Measurements from ENCODE around the gene TNIK.
A peak's percentile ranks its signal among the peaks of the same experiment; 100 is the strongest.

The TNIK gene

DNA sequence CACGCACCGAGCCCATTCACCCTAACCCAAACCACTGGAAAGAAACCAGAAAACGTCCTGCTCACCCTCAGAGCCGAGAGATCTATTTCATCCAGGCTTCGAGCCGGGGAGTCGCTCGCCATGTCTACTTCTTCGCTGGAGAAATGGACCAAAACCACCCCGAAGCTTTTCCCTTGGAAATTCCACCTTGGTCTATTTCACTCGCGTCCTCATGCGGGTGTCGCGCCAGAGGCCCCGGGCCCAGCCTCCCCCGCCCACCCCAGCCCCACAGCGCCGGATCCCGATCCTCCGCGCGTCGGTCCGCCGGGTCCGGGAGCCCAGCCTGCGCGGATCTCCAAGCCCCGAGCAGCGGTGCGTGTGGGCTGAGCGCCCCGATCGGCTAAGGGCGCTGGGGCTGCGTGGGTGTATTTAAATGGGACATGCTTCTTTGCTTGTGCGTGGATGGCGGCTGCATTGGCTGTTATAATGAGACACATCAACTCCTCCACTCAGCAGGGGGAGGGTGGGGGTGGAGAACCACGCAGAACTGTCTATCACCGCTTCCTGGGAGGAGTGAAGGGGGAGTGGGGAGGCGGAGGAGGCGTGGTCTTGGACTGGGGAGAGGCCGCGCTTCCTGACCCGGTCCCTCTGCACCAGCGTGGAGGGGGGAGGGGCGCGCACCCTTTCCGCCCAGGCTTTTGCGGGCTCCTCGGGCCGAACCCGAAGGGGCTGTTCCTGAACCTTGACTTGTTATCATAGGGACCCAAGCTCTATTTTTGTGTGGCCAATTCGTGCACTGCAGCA, at the start of gene TNIK:
Gene TNIK, minus strand, starts transcription at position 464 of the 783 bp plus-strand sequence. Its CDS starts 342 bp downstream, at position 122.
- DNase-seq: peak; percentile 90

DNA sequence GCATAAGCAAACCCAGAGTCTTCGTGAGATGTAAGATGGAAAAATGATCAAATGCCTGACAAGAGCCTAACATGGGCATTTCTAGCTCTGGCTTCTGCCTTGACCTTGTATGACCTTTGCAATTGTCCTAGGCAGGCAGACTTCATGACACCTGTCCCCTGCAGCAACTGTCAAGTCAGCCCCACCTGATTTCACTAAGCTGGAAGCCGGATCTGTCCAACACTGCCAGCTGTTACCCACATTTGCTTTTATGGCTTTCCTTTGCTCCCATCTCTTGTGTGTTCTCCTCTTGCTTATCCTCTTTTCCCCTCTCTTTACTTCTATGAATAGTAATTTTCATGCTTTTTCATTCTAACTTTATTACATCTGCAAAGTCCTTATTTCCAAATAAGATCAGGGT, 48.5 kb upstream of the TNIK start:
- DNase-seq: no peak

DNA sequence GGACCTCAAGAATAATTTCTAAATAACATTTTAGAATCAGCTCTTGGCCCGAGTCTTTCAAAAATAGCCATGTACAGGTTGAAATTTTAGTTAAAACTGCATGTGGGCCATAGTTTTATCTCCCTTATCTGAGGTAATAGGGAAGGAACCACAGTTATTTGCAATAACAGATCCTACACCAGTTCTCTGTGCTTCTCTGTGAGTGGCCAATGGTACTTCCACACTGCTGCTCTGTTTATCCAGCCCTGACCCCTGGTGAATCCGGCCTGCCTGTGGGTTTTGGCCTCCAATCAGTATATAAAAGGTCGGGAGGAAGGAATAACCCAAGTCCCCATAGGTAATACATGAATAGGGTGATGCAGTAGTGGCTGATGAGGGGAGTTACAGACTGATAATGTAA, 48.0 kb upstream of the TNIK start:
- DNase-seq: no peak

DNA sequence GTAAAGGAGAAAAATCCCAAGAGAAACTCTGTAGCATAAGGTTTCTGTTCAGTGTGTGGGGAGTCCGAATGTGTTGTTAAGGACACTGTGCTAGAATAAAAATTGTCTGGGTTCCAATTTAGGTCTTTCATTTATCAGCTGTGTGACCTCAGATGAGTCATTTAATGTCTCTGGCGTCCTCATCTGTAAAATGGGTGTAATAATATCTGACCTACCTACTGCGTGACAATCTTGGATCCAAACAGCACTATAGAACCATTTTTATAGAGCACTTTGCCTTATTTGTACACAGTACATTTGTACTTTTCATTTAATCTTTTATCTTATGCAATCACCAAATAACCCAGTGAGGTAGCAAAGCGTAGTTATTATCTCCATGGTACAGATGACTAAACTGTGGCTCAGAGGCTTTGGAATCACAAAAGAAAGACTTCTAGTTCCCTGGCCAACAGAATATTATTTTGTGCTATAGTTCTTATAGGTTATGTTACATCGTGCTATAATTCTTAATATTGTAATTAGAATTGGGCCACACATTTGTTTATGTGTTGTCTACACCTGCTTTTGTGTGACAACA, 46.6 kb upstream of the TNIK start:
- no peak for DNase-seq

DNA sequence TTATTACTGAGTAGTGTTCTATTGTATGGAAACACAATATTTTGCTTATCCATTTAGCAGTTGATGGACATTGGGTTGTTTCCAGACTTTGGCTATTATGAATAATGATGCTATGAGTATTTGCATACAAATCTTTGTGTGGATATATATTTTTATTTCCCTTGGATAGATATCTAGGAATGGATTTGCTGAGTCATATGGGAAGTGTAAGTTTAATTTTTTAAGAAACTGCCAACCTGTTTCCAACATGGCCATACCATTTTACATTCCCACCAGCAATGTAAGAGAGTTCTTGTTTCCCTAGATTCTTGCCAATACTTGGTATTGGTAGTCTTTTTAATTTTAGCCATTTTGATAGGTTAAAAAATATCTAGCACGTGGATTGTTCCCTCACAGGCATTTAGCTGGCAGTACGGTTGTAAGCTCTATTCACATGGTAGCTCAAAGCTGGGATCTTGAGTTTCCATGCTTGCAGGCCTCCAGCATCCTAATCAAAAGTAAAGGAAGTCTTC, 45.7 kb upstream of the TNIK start:
- no peak for DNase-seq

DNA sequence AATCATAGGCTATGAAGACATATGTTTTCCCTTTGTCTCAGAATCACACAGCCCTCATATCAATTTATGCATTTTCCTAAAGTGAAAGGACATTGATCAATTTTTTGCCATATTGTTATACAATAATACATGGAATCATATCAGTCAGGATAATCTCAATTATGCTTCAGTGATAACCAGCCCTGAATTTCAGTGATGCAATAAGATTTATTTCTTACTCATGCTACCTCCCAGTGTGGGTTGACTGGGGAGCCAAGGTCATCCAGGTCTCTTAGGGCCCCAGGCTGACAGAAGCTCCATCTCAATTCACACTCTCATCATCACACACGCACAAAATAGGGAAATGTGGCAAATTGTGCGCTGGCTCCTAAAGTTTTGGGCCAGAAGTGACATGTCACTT, 44.2 kb upstream of the TNIK start:
- no peak for DNase-seq

DNA sequence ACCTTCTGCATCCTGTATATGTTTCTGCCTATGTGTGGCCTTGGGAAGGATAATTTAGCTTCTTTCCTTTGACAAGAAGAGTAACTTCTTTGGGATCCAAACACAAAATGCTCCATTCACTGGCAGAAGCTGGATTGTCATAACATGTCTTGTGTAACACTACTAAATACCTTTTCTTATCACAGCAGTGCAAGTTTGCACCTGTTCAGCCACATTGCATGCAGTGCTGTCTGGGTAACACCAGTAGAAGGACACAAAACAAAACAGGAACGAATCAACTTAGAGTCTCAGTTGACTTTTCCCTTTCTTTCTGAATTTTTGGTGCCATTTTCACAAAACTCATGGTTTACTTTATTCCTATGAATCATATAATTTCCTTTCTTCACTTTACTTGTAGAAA, 43.6 kb upstream of the TNIK start:
- no peak for DNase-seq

DNA sequence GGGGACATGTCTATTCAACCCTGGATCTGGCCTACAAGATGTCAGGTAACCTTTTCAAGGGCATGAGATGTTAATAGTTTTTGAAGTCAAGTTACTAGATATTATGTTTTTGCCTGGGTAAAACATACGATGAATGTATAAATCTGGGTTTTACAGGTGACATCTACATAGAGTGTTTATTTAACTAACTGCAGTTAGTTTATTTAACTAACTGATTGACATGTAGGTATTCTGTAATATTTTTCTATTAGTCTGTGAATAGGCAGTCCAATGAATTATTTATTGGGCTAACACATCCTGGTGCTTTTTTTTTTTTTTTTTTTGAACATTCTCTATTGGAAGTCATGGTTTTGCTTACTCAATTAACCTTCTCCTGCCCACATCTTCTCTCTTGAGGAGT, 38.7 kb upstream of the TNIK start:
- no peak for DNase-seq

DNA sequence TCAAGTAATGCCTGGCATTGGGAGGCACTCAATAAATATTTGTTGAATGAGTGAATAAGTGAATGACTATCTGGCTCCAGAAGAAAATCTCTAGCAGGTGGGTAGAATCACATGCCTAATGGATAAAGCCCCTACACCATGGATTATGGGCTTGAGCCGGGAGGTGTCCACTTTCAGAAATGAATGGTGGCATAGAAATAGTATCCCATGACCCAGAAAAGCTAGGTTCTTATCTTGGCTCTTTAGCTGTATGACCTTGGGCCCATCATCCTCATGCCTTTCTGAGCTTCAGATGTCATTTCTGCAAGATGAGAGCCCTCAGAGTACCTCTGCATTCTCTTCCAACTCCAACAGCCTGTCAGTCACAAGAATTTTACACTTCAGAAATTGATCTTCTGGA, 37.3 kb upstream of the TNIK start:
- DNase-seq: no peak

DNA sequence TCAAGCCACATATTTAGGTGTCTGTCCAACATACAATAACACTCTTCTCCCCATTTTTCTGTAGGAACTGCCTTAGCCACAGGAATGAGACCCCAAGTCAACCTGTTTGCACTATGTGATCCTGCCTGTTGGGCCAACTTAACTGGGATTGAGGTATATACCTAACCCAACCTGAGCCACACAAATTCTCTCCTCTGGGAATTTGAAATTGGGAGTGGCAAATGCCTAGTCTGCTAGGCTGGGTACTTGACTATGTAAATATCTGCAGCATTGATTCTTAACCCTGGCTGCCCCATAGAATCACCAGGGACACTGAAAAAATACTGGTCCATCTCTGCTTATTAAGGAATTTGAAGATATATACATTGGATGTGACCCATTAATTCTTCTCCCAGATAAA, 35.2 kb upstream of the TNIK start:
- DNase-seq: no peak

DNA sequence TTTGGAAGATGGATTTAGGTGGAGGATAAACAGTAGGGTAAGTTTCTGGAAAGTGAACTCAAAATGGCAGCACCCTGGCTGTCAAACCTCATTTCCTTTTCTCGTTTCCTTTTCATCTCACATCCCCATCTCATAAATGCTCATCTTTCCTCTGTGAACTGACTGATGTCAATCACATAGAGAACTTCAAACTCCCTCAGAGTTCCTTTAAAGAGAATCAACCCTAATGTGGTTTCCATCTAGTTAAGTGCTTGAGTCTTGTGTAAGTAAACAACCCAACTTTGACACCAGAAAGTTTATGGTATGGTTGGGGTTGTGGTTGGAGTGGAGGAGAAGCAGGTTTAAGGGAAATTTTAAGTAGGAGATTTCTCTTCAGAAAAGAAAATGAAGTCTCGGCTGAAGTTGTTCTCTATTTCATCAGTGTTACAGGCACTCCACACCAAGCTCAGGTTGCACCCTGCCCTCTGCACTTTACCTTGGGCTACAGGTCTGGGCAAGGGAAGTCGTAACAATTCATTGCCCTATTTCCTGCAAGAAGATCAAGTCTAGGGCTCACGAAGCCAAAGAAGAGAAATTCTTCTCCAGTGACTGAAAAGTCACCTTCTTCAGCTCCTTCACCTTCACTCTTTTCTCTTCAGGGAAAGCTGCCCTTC, 34.4 kb upstream of the TNIK start:
- DNase-seq: no peak

DNA sequence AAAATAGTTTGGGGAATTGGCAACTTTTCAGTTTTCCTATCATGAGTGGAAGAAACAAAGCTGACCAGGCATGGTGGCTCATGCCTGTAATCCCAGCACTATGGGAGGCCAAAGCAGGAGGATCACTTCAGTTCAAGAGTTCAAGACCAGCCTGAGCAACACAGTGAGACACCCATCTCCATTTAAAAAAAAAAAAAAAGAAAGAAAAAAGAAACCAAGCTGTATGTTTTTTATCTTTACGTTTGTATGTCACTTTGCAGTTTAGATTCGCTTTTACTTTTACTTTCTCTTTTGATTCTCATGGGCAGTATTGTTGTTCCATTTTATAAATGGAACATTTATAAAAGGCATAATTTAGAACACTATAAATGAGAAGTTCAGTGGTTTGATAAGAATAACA, 31.2 kb upstream of the TNIK start:
- no peak for DNase-seq

DNA sequence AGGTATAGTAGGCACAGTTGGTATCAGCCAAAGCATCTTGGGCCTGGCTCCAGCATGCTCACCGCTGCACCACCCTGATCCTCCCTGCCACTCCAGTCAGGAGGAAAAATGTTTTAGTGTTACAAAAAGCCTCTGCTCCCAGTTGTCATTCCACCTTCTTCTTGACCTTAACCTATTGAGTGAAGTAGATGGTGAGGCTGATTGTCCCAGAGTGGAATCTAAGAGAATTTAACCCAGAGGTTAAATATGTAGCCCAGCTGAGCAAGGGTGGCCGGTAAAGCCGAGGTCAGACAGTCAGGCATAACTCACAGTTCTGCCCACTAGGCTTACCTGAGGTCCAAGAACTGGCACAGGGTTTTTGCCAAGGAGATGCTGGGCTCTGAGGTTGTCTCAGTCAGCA, 30.7 kb upstream of the TNIK start:
- DNase-seq: no peak

DNA sequence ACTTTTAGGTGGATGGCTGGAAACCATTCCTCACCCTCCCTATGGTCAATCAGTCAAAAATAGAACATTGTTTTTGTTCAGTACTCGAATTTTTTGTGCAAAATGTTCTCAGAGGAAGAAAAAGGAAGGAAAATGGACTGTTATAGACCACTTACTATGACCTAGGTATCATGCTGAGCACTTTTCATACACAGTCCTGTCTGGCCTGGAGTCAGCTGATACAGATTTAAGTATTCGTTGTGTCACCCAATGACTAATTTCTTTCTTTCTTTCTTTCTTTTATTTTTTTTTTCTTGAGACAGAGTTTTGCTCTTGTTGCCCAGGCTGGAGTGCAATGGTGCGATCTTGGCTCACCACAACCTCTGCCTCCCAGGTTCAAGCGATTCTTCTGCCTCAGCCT, 29.1 kb upstream of the TNIK start:
- no peak for DNase-seq

DNA sequence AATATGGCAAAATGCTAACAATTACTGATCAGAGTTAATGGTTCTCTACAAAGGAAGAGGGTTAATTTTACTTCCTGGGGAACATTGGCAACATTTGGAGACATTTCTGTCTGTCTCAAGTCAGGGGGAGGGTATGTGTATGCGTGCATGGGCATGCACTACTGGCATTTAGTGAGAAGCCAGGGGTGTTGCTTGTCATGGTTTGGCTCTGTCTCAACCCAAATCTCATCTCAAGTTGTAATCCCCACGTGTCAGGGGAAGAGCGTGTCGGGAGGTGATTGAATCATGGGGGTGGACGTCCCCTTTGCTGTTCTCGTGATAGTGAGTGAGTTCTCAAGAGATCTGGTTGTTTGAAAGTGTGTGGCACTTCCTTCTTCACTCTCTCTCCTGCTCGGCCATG, 28.3 kb upstream of the TNIK start:
- DNase-seq: no peak

DNA sequence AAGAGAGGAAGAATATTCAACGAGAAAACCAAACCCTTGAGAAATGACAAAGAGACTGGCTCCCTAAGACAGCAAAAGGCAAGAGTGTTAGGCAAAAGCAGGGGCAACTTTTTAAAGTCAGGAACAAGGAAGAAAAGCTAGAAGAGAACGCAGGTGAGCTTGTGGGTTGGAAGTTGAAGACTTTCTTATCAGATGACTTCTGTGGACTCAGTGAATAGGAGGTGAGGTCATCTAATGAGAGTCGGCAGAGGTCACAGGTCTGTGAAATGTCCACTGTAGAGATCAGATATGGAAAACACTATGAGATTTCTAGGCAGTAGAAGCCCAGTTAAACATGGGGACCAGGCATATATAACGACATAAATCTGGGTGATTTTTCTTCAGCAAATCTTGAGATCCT, 27.2 kb upstream of the TNIK start:
- no peak for DNase-seq

DNA sequence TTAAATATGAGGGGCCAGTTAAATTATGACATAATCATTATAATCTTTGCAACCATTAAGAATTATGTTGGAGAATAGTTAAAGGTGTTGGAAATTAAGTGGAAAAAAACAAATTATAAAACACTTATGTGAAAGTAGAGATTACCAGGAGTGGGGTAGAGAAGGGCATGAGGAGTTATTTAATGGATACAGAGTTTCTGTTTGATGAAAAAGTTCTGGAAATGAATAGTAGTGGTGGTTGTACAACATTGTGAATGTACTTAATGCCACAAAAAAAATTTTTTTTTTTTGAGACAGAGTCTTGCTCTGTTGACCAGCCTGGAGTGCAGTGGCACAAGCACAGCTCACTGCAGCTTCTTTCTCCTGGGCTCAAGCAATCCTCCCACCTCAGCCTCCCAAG, 25.1 kb upstream of the TNIK start:
- no peak for DNase-seq

DNA sequence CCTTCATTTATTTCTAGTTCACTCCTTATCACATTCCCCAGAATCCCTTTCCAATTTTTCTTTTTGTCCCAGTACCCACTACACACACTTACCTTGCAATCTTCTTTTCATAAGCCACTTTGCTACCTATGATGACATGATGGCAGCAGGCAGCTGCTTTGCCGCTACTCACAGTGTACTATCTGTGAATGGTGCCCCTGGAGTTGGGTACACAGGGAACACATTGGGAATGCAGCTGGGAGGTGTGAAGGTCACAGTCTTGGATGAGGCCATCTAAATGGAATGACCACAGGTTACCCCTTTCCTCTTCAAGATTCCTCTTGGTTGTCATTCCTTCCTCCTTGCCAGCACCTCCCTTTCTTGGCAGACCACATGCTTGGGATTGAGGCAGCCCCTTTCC, 20.8 kb upstream of the TNIK start:
- no peak for DNase-seq

DNA sequence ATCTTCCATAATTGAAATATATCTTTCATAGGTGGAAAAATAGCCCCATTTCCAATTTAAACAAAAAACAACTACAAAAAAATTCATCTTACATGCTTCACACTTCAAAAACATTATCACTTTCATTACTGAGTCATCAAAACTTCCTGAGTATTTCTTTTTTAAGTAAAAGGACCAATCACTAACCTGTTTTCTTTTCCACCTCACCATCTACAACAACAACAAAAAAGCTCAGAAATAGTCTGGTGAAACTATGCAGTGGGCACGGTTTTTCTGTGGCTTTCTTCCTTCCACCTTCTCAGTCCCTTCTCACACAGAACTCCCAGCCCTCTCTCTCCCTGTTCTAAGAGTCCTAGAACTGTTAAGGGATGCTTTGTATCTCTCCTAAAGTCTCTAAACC, 20.3 kb upstream of the TNIK start:
- no peak for DNase-seq

DNA sequence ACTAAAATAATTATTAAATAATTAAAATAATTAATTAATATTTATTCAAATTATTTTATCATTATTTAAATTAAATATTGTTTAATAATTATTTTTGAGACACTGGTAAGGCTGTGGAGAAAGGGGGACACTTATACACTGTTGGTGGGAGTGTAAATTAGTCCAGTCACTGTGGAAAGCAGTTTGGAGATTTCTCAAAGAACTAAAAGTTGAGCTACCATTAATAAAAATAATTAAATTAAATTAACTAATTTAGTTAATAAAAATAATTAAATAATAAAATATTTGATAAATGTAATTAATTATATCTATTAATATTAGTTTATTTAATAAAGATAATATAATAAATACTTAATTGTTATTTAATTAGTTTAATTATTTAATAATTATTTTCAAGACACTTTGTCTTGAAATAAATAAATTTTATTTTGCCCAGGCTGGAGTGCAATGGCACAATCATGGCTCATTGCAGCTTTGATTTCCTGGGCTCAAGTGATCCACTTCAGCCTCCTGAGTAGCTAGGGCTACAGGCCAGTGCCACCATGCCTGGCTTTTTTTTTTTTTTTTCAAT, 16.4 kb upstream of the TNIK start:
- DNase-seq: no peak

DNA sequence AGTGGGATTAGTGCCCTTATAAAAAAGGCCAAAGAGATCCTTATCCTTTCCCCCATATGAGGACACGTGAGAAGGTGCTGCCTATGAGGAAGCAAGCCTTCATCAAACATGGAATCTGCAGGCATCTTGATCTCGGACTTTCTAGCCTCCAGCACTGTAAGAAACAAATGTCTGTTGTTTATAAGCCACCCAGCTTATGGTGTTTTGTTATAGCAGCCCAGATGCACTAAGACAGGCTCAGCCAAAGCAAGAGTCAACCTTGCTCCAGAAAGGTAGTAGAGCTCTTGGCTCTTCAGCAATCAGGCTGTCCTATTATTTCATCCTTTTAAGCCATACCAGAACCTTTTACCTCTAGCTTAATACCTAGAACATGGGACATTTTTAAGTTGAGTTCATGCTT, 12.3 kb upstream of the TNIK start:
- DNase-seq: no peak

DNA sequence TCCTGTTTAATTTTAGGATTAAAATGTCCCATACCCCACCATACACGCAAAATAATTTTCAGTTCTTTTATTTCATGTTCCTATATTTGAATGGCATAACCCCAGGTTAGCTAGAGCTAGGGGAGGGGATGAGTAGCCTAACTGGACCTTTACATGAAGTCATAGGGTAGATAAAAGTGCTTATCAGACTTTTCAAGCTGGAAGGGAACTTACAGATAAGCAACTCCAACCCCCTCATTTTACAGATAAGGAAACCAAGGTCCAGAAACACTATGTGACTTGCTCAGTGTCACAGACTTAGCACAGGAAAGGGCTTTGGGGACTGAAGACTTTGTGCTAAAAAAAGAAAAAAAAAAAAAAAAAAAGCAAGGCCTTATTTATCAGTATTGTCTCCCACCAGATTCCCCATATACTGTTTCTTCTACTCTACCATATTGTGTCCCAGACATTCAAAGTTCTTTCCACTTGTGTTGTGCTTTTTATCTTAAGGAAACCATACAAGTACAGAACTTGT, 10.6 kb upstream of the TNIK start:
- no peak for DNase-seq

DNA sequence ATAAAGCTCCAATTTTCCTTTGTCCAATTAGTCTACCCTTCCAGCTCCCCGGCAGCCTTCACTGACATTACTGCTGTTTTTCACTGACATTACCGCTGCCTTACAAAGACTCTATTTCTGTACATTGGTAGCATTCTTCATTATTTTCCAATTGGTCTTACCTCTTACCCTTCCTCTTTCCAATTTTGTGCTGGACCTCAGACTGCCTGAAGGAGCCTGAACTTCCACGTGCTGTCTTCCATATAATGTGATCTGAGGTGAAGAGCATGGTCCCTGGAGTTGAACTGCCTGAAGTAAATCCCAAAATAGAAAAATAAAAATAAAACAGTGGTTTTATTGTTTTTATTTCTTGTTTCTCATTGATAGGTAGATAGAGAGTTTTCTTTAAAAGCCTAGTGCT, 9.2 kb upstream of the TNIK start:
- DNase-seq: no peak

Measured in NCI-H1105 treated with DMSO at 0.1 percent for 48 hours (cell line).